ENCODE results near the gene NCOA1.

DNA sequence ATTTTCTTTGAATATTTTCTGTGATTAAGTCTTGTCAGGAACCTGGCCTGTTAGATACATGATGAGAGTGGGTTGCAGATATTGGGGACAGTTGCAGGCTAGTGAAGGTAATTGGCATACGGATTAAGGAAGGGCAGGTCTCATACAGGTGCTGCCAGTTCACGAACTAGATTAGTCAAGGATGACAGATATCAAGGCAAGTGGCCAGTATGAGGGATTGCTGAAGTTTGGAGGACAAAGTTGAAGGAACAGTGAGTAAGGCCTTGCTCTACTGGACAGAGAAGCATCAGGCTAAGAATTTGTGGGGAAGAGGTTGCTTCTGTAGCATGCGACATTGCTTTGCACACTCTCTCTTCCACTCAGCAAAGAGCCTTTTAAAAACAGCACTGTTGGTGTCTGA is 12.8 kb upstream of the NCOA1 start:
- TF ChIP-seq CTCF (IDR thresholded peaks at IDR 0.05; ENCODE audit: low read depth, low read length, missing input control) (no peak), RAD21 (IDR thresholded peaks at IDR 0.05) (no peak), FOXA1 (IDR thresholded peaks at IDR 0.05) (no peak), SP1 (IDR thresholded peaks at IDR 0.05) (no peak), GABPA (IDR thresholded peaks at IDR 0.05 in 1 of 2, conservative IDR thresholded peaks at IDR 0.05 in 1 of 2) (no peak), TAF1 (conservative IDR thresholded peaks at IDR 0.05) (no peak), YY1 (IDR thresholded peaks at IDR 0.05) (no peak), EGR1 (IDR thresholded peaks at IDR 0.05; ENCODE audit: low read depth in 2 of 2) (no peak), HNF4A (conservative IDR thresholded peaks at IDR 0.05) (no peak), MAX (IDR thresholded peaks at IDR 0.05) (no peak)
- TF ChIP-seq, protein P1, sequence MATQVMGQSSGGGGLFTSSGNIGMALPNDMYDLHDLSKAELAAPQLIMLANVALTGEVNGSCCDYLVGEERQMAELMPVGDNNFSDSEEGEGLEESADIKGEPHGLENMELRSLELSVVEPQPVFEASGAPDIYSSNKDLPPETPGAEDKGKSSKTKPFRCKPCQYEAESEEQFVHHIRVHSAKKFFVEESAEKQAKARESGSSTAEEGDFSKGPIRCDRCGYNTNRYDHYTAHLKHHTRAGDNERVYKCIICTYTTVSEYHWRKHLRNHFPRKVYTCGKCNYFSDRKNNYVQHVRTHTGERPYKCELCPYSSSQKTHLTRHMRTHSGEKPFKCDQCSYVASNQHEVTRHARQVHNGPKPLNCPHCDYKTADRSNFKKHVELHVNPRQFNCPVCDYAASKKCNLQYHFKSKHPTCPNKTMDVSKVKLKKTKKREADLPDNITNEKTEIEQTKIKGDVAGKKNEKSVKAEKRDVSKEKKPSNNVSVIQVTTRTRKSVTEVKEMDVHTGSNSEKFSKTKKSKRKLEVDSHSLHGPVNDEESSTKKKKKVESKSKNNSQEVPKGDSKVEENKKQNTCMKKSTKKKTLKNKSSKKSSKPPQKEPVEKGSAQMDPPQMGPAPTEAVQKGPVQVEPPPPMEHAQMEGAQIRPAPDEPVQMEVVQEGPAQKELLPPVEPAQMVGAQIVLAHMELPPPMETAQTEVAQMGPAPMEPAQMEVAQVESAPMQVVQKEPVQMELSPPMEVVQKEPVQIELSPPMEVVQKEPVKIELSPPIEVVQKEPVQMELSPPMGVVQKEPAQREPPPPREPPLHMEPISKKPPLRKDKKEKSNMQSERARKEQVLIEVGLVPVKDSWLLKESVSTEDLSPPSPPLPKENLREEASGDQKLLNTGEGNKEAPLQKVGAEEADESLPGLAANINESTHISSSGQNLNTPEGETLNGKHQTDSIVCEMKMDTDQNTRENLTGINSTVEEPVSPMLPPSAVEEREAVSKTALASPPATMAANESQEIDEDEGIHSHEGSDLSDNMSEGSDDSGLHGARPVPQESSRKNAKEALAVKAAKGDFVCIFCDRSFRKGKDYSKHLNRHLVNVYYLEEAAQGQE (IDR thresholded peaks at IDR 0.05): no peak
- TF ChIP-seq, protein P2, sequence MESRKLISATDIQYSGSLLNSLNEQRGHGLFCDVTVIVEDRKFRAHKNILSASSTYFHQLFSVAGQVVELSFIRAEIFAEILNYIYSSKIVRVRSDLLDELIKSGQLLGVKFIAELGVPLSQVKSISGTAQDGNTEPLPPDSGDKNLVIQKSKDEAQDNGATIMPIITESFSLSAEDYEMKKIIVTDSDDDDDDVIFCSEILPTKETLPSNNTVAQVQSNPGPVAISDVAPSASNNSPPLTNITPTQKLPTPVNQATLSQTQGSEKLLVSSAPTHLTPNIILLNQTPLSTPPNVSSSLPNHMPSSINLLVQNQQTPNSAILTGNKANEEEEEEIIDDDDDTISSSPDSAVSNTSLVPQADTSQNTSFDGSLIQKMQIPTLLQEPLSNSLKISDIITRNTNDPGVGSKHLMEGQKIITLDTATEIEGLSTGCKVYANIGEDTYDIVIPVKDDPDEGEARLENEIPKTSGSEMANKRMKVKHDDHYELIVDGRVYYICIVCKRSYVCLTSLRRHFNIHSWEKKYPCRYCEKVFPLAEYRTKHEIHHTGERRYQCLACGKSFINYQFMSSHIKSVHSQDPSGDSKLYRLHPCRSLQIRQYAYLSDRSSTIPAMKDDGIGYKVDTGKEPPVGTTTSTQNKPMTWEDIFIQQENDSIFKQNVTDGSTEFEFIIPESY (IDR thresholded peaks at IDR 0.05): no peak
- TF ChIP-seq, protein P3, sequence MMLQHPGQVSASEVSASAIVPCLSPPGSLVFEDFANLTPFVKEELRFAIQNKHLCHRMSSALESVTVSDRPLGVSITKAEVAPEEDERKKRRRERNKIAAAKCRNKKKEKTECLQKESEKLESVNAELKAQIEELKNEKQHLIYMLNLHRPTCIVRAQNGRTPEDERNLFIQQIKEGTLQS (IDR thresholded peaks at IDR 0.05): no peak

All from liver (tissue), 3 donors.